Tibial nerve (tissue), 4 donors: ENCODE results near the gene NAA25.

Experiments used
- EP300 ChIP-seq, 2 donors: sonication (generic); formaldehyde crosslinking; IDR thresholded peaks; one replicate each; pipeline ENCODE4 v1.6.1; 2017; ENCODE audit warnings: antibody characterized with exemption in 2 of 2, mild to moderate bottlenecking in 1 of 2
- TF ChIP-seq, protein P1 (sequence below), 5 experiments: fragments of 200-600 bp in 3 of 5; fragments of 450-650 bp in 2 of 5; sonication (generic) in 3 of 5; IDR thresholded peaks; one replicate each; pipeline ENCODE4 v1.5.1; 2016 to 2019; ENCODE audit warnings: antibody characterized with exemption in 5 of 5, mild to moderate bottlenecking in 3 of 5, moderate library complexity in 2 of 5

DNA sequence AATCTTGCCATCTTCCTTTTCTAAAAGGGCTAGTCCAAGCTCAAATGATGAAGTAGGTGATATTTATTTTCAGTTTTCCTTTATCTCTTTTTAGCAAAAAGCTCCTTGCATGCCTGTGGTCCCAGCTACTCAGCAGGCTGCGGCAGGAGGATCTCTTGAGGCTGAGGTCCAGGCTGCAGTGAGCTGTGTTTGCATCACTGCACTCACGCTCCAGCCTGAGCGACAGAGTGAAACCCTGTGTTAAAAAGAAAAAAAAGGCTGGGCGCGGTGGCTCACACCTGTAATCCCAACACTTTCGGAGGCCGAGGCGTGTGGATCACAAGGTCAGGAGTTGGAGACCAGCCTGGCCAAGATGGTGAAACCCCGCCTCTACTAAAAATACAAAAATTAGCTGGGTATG, 100.6 kb downstream of the NAA25 start:
- TF ChIP-seq, protein P1, sequence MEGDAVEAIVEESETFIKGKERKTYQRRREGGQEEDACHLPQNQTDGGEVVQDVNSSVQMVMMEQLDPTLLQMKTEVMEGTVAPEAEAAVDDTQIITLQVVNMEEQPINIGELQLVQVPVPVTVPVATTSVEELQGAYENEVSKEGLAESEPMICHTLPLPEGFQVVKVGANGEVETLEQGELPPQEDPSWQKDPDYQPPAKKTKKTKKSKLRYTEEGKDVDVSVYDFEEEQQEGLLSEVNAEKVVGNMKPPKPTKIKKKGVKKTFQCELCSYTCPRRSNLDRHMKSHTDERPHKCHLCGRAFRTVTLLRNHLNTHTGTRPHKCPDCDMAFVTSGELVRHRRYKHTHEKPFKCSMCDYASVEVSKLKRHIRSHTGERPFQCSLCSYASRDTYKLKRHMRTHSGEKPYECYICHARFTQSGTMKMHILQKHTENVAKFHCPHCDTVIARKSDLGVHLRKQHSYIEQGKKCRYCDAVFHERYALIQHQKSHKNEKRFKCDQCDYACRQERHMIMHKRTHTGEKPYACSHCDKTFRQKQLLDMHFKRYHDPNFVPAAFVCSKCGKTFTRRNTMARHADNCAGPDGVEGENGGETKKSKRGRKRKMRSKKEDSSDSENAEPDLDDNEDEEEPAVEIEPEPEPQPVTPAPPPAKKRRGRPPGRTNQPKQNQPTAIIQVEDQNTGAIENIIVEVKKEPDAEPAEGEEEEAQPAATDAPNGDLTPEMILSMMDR (IDR thresholded peaks at IDR 0.05) = no peak
- no peak for TF ChIP-seq EP300 (IDR thresholded peaks at IDR 0.05)
